Measurements from ENCODE around the gene PET117.

PET117 gene

DNA sequence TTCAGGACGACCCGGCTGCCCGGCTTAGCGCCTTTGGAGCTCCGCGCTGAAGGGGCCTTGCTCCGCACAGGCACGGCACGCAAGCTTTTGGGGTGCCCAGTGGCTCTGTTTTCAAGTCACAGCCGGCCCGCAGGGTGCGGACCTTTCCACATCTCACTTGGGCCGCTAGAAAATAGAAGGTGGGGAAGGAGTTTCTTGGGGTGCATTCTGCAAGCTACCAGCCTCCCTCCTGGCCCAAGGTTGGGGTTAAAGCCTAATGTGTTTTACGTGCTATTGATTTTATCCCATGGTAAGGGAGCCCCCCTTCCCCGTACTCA lies 561 bp downstream of the PET117 start:
- TF ChIP-seq, protein P1, sequence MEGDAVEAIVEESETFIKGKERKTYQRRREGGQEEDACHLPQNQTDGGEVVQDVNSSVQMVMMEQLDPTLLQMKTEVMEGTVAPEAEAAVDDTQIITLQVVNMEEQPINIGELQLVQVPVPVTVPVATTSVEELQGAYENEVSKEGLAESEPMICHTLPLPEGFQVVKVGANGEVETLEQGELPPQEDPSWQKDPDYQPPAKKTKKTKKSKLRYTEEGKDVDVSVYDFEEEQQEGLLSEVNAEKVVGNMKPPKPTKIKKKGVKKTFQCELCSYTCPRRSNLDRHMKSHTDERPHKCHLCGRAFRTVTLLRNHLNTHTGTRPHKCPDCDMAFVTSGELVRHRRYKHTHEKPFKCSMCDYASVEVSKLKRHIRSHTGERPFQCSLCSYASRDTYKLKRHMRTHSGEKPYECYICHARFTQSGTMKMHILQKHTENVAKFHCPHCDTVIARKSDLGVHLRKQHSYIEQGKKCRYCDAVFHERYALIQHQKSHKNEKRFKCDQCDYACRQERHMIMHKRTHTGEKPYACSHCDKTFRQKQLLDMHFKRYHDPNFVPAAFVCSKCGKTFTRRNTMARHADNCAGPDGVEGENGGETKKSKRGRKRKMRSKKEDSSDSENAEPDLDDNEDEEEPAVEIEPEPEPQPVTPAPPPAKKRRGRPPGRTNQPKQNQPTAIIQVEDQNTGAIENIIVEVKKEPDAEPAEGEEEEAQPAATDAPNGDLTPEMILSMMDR (IDR thresholded peaks at IDR 0.05; ENCODE audit: borderline replicate concordance, insufficient read depth, low read depth, low read length), result no peak
- peak overlapping the region; percentile 71 for H3K4me3 ChIP-seq (ENCODE audit: low read depth, low read length)

DNA sequence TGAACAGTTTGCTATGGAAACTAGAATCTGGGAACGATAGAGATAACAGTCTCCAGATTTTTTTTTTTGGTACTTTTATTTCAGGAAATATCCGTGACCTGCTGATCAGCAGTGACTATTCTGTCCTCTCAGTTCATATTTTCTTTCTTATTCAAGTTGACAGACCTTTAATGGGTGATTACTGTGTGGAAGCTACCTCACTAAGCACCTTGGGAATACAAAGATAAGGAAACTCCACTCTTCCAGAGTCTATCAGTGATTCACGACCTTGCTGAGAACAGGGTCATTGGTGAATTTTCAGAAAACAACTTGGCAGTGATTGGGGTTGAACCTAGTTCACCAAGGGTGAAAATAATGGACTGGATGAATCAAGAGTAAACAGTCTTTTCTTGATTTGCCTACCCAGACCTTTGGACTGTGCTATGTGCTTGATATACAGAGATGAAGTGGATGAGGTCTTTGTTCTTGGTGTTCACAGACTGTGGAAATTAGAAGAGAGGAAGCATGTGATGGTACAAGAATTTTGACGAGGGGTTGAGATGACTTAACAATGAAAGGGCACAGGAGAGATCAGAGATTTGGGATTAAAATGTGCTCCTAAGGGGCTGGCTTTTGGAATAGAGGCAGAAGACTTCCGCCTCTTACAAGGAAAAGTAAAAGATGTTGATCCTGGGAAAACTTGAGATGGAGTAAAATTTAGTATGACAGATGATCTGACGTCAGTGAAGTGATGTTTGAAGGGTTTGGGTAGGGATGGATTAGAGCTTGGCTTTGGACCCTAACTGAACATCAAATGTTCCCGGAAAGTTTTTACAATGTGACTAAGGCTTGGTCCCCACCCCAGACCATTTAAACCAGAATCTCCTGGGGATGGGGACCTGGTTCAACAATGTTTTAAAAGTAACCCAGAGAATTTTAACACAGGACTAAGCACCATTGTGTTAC lies 1.2 kb downstream of the PET117 start:
- H3K4me3 ChIP-seq (ENCODE audit: low read depth, low read length), result peak overlapping the region; percentile 71
- TF ChIP-seq, protein P1 (IDR thresholded peaks at IDR 0.05; ENCODE audit: borderline replicate concordance, insufficient read depth, low read depth, low read length), result no peak

DNA sequence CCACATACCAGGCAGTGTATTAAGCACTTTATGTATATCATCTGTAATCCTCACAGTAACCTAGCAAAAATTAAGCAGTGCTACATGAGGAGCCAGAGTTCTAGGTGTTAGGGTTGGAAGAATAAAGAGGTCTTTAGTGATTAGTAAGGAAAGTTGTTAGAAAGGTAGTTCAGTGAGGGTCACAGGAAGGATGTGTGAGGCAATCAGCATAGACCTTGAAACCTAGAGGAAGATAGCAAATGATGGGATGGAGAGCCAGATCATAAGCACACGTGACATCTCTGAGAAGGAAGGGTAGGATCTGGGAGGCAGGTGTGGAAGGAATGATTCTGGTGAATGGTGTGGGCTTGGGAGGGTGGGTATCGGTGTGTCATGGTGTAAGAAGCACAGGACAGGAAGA lies 2.2 kb downstream of the PET117 start:
- TF ChIP-seq, protein P1 (IDR thresholded peaks at IDR 0.05; ENCODE audit: borderline replicate concordance, insufficient read depth, low read depth, low read length), result no peak
- H3K4me3 ChIP-seq (ENCODE audit: low read depth, low read length), result no peak overlapping the region

DNA sequence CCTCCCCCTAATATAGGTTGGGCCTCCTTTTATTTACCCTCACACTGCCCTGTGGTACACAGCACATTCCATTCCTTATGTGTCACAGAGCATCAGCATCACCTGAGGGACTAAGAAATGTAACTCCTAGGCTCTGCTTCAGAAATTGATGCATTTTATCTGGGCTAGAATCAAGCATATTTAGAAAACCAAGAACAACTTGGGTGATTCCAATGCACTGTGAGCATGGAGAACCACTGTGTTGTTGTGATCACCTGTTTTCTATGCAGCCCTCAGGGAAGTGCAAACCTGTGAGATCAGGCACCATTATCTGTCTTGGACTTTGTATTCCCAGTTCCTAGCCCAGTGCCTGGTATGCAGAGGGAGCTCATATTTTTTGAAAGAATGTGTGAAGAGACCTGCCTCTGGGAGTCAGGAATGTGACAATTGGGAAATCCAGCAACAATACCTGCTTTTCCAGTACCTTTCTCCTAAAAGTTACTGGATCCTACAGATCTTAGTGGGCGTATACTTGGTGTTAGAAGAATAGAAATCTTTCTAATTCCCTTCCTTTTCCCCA lies 7.0 kb downstream of the PET117 start:
- TF ChIP-seq, protein P1 (IDR thresholded peaks at IDR 0.05; ENCODE audit: borderline replicate concordance, insufficient read depth, low read depth, low read length), result no peak
- H3K4me3 ChIP-seq (ENCODE audit: low read depth, low read length), result no peak overlapping the region

DNA sequence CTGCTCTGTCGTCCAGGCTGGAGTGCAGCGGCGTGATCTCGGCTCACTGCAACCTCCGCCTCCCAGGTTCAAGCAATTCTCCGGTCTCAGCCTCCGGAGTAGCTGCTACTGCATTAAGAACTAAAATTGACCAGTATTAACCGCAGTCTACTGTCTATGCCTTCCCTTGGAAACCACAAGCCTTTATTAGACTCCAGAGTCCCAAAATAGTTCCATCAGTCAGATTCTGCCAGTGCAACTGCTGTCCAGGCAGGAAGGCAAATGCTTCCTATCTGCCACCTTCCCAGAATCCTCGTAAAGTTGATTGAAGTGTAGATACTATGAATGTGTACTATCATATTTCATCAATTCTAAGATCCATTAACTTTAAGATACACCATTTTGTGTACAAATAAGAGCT lies 16.7 kb downstream of the PET117 start:
- no peak overlapping the region for H3K4me3 ChIP-seq (ENCODE audit: low read depth, low read length)
- TF ChIP-seq, protein P1 (IDR thresholded peaks at IDR 0.05; ENCODE audit: borderline replicate concordance, insufficient read depth, low read depth, low read length), result no peak

DNA sequence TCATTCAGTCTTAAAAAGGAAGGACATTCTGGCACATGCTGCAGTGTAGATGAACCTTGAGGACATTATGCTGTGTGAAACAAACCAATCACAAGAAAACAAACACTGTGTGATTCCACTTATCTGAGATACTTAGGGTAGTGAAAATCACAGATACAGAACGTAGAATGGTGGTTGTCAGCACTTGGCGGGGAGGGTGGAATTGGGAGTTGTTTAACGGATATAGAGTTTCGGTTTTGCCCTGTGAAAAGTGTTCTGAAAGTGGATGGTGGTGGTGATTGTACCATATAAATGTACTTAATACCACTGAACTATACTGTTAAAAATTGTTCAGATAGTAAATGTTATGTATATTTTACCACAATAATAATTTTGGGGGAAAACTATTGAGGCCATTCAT lies 18.4 kb downstream of the PET117 start:
- no peak overlapping the region for H3K4me3 ChIP-seq (ENCODE audit: low read depth, low read length)
- TF ChIP-seq, protein P1 (IDR thresholded peaks at IDR 0.05; ENCODE audit: borderline replicate concordance, insufficient read depth, low read depth, low read length), result no peak

DNA sequence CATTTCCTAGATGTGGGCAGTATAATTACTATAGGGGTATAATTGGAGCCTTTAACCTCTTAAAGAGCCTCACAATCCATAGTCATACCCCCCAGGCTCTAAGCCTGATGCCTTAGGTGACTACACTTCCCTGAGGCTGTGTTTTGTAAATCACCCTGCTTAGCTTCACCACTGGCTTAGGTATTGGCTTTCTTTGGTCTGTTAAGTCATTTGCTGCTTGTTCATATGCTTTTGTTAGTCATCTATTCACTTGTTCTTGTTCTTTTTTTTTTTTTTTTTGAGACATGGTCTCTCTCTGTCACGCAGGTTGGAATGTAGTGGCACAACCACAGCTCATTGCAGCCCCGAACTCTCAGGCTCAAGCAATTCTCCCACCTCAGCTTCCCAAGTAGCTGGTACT lies 26.7 kb downstream of the PET117 start:
- TF ChIP-seq, protein P1 (IDR thresholded peaks at IDR 0.05; ENCODE audit: borderline replicate concordance, insufficient read depth, low read depth, low read length), result no peak
- H3K4me3 ChIP-seq (ENCODE audit: low read depth, low read length), result no peak overlapping the region

All from GM12875 (cell line).